Stimulated activated effector memory CD8-positive, alpha-beta T cell treated with anti-CD3 and anti-CD28 coated beads, Interleukin-12 subunit alpha, Interleukin-12 subunit beta, amount 100 ng/mL, for 72 hours (primary cell): Measurements from ENCODE around the gene ZNF585A.
"Not testable (repeated sequence)": the region's sequence is repeated elsewhere in the genome, so short reads cannot be mapped to it uniquely, and the experiment has no call there.

Experiments used
- ATAC-seq: fragments of 150-1000 bp; cut with Tn5 transposase; 2 replicates; pipeline ENCODE4 v1.10.0; 2021
- DNase-seq, 2 donors: peaks; one replicate each; pipeline ENCODE4 v3.0.0; 2021 to 2022; ENCODE audit warnings: low spot score in 2 of 2
- H3K27ac Mint-ChIP-seq: one replicate; pipeline ENCODE4 v1.8.0; 2022; ENCODE audit warnings: mild to moderate bottlenecking, mixed read lengths
- H3K36me3 Mint-ChIP-seq: one replicate; pipeline ENCODE4 v1.8.0; 2022; ENCODE audit warnings: mild to moderate bottlenecking, mixed read lengths
- H3K4me1 Mint-ChIP-seq: one replicate; pipeline ENCODE4 v1.8.0; 2022; ENCODE audit warnings: mixed read lengths
- H3K4me3 Mint-ChIP-seq: one replicate; pipeline ENCODE4 v1.8.0; 2022; ENCODE audit warnings: mild to moderate bottlenecking, mixed read lengths
- H3K9me3 Mint-ChIP-seq: one replicate; pipeline ENCODE4 v1.8.0; 2022; ENCODE audit warnings: mixed read lengths

Gene ZNF585A

DNA sequence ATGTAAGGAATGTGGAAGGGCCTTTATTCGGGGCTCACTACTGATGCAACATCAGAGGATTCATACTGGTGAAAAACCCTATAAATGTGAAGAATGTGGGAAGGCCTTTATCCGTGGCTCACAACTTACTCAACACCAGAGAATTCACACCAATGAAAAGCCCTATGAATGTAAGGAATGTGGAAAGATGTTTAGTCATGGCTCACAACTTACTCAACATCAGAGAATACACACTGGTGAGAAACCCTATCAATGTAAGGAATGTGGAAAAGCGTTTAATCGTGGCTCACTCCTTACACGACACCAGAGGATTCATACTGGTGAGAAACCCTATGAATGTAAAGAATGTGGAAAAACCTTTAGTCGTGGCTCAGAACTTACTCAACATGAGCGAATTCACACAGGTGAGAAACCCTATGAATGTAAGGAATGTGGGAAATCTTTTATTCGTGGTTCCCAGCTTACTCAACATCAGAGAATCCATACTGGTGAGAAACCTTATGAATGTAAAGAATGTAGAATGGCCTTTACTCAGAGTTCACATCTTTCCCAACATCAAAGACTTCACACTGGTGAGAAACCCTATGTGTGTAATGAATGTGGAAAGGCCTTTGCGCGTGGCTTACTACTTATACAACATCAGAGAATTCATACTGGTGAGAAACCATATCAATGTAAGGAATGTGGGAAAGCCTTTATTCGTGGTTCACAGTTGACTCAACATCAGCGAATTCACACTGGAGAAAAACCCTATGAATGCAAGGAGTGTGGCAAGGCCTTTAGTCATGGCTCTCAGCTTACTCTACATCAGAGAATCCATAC is 44.3 kb downstream of the ZNF585A start:
- Mint-ChIP-seq H3K36me3 (peaks cover 27% of the 10 kb centered on the region), H3K4me3 (no peak overlapping the region), H3K4me1 (no peaks in the 10 kb centered on the region), H3K9me3 (peaks cover 53% of the 10 kb centered on the region), H3K27ac (no peak overlapping the region)
- ATAC-seq (no peak), DNase-seq (no peak)

DNA sequence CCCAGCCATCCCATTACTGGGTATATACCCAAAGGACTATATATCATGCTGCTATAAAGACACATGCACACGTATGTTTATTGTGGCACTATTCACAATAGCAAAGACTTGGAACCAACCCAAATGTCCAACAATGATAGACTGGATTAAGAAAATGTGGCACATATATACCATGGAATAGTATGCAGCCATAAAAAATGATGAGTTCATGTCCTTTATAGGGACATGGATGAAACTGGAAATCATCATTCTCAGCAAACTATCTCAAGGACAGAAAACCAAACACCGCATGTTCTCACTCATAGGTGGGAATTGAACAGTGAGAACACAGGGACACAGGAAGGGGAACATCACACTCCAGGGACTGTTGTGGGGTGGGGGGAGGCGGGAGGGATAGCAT is 50.4 kb downstream of the ZNF585A start:
- Mint-ChIP-seq H3K36me3 (peaks cover 21% of the 10 kb centered on the region), H3K9me3 (peaks cover 43% of the 10 kb centered on the region)
- DNase-seq, H3K4me3 Mint-ChIP-seq, ATAC-seq, H3K27ac Mint-ChIP-seq, H3K4me1 Mint-ChIP-seq: not testable (repeated sequence)

DNA sequence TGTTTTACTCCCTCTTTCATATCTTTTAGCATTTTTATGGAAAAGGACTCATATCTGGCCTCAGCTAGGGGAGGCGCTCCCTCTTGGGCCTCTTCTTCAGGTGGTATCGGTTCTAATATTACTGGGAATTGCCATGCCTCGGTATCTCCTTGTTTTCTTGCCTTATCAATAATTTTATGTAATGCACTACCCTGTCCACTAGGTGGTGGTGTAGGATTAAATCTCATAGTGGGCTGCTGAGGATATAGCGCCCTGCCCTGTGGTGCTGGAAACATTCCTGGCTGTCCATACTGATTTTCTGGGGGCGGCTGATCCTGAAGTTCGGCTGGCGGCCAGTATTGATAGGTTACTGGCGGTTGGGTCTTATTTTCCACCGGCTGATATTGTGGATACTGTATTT is 58.5 kb downstream of the ZNF585A start:
- Mint-ChIP-seq H3K27ac (no peak overlapping the region), H3K9me3 (peaks cover 31% of the 10 kb centered on the region), H3K4me3 (no peak overlapping the region), H3K36me3 (peaks cover 55% of the 10 kb centered on the region), H3K4me1 (no peaks in the 10 kb centered on the region)
- ATAC-seq (no peak), DNase-seq (no peak)

DNA sequence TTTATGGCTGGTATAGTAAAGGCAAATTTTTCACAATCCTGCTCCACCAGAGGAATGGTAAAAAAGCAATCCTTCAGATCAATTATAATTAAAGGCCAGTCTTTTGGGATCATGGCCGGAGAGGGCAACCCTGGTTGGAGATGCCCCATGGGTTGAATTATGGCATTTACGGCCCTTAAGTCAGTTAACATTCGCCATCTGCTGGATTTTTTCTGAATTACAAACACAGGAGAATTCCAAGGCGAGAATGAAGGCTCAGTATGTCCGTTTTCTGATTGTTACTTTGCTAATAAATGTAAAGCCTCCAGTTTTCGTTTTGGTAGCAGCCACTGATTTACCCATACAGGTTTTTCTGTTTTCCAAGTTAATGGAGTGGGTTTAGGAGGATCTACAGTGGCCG is 60.7 kb downstream of the ZNF585A start:
- H3K27ac Mint-ChIP-seq, DNase-seq, H3K4me3 Mint-ChIP-seq, ATAC-seq, H3K4me1 Mint-ChIP-seq: not testable (repeated sequence)
- H3K9me3 Mint-ChIP-seq: peaks cover 28% of the 10 kb centered on the region
- H3K36me3 Mint-ChIP-seq: peaks cover 71% of the 10 kb centered on the region

DNA sequence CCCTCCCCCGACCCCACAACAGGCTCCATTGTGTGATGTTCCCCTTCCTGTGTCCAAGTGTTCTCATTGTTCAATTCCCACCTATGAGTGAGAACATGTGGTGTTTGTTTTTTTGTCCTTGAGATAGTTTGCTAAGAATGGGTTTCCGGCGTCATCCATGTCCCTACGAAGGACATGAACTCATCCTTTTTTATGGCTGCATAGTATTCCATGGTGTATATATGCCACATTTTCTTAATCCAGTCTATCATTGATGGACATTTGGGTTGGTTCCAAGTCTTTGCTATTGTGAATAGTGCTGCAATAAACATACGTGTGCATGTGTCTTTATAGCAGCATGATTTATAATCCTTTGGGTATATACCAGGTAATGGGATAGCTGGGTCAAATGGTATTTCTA is 68.4 kb downstream of the ZNF585A start:
- DNase-seq, H3K27ac Mint-ChIP-seq, ATAC-seq, H3K4me1 Mint-ChIP-seq, H3K4me3 Mint-ChIP-seq: not testable (repeated sequence)
- peaks cover 87% of the 10 kb centered on the region for H3K36me3 Mint-ChIP-seq
- peaks cover 19% of the 10 kb centered on the region for H3K9me3 Mint-ChIP-seq

DNA sequence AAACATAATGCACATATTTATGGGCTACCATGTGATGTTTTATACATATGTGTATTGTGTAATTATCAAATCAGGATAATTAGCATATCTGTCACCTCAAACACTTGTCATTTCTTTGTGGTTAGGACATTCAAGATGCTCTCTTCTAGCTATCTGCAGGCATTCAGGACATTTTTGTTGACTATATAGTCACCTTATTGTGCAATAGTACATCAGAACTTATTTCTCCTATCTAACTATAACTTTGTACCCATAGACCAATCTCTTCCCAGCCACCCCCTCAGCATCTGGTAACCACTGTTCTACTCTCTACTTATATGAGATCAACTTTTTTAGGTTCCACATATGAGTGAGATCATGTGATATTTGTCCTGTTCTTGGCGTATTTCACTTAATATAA is 73.9 kb downstream of the ZNF585A start:
- no peaks in the 10 kb centered on the region for H3K4me1 Mint-ChIP-seq
- no peak for DNase-seq
- H3K27ac Mint-ChIP-seq: no peak overlapping the region
- ATAC-seq: no peak
- peaks cover 31% of the 10 kb centered on the region for H3K9me3 Mint-ChIP-seq
- no peak overlapping the region for H3K4me3 Mint-ChIP-seq
- H3K36me3 Mint-ChIP-seq: peaks cover 99% of the 10 kb centered on the region

DNA sequence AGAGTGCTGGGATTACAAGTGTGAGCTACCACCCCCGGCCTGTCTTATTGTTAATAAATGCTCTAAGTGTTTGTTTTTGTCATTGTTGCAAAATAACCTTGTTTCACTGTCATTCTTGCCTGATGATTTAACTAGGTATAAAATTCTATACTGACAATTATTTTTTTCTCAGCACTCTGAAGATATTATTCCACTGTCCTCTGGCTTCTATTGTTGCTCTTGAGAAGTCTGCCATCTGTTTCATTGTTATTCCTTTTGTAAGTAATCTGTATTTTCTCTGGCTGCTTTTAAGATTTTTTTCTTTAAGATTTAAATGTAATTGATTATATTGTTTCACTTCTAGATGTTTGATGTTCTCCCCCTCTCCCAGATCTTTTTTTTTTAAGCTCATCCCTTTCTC is 76.6 kb downstream of the ZNF585A start:
- Mint-ChIP-seq H3K36me3 (peaks cover 99% of the 10 kb centered on the region), H3K27ac (no peak overlapping the region), H3K9me3 (peaks cover 26% of the 10 kb centered on the region), H3K4me3 (no peak overlapping the region), H3K4me1 (no peaks in the 10 kb centered on the region)
- DNase-seq (no peak), ATAC-seq (no peak)
